Mucosa of rectum (tissue), 2 donors: ENCODE measurements around the gene PAXX.

ENCODE experiments used
- H3K27ac ChIP-seq, 2 donors: one replicate each; pipeline ENCODE4 v1.7.0; 2013; ENCODE audit warnings: inconsistent platforms in 2 of 2, low read depth in 2 of 2, low read length in 2 of 2
- H3K27me3 ChIP-seq, 2 donors: one replicate each; pipeline ENCODE4 v1.7.0; 2013; ENCODE audit warnings: low read length in 2 of 2; ENCODE audit not compliant: control insufficient read depth in 2 of 2, insufficient read depth in 2 of 2
- H3K36me3 ChIP-seq, 2 donors: one replicate each; pipeline ENCODE4 v1.7.0; 2013; ENCODE audit warnings: low read length in 2 of 2; ENCODE audit not compliant: control insufficient read depth in 2 of 2, insufficient read depth in 2 of 2
- H3K4me1 ChIP-seq, 2 donors: one replicate each; pipeline ENCODE4 v1.7.0; 2013; ENCODE audit warnings: low read length in 2 of 2, mild to moderate bottlenecking in 1 of 2; ENCODE audit not compliant: control insufficient read depth in 2 of 2, insufficient read depth in 2 of 2
- H3K4me3 ChIP-seq, 2 donors: one replicate each; pipeline ENCODE4 v1.7.0; 2013; ENCODE audit warnings: low read length in 2 of 2
- H3K9ac ChIP-seq, 2 donors: one replicate each; pipeline ENCODE4 v1.7.0; 2013; ENCODE audit warnings: low read length in 2 of 2, low read depth in 1 of 2, mild to moderate bottlenecking in 1 of 2
- H3K9me3 ChIP-seq, 2 donors: one replicate each; pipeline ENCODE4 v1.7.0; 2013; ENCODE audit warnings: low read length in 2 of 2; ENCODE audit not compliant: control insufficient read depth in 2 of 2
- donor health status: healthy.
- donor health status: Normal muscosa, but diverticular disease.

Gene PAXX

GRCh38 chr9:136965771-136966484 is 26.3 kb upstream of the PAXX start:
- H3K4me1 ChIP-seq, result peaks cover 8 to 10% of the 10 kb centered on the region in 2 donors
- H3K27me3 ChIP-seq, result no peaks in the 10 kb centered on the region
- no peak overlapping the region for H3K27ac ChIP-seq
- H3K9me3 ChIP-seq, result no peaks in the 10 kb centered on the region
- no peaks in the 10 kb centered on the region for H3K36me3 ChIP-seq
- no peak overlapping the region for H3K9ac ChIP-seq
- peak overlapping the region in 1 of 2 donors; percentile 13 for H3K4me3 ChIP-seq

DNA sequence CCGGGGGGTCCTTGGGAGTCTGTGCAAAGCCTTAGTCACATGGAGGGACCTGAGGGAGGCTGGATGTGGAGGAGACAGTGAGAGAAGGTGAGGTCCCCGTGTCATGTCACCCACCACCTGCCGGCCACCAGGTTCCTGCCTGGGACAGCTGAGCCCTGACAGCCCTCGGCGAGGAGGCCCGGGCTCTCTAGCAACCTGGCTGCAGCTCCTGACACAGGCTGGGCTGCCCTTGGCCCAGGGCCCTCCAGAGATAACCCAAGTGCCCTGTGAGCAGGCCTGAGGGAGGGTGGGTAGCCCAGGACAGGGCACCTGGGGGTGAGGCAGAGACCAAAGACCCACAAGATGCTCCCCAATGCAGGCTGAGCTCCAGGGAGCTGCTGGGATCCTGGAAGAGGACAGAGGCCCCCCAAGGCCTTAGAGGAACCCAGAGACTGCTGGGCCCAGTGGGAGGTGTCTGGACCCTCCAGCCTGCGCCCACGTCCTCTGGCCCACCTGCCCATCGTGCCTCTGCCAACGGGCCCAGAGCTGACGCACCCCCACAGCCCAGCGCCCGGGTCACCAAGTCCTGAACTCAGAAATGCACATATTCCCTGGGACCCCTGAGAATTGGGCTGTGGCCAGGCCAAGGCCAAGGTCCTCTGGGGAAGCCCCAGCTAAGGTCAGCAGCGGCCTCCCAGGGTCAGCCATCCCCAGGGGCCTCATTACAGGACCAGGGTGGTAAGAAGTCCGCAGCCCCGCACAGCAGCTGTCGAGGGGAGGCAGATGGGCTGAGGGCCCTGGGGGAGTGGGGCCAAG is 23.7 kb upstream of the PAXX start:
- no peaks in the 10 kb centered on the region for H3K9me3 ChIP-seq
- no peak overlapping the region for H3K27ac ChIP-seq

GRCh38 chr9:136969150-136969549 is 23.1 kb upstream of the PAXX start:
- H3K4me1 ChIP-seq, result peaks cover 5 to 7% of the 10 kb centered on the region in 2 donors
- H3K36me3 ChIP-seq, result no peaks in the 10 kb centered on the region
- H3K9ac ChIP-seq, result no peak overlapping the region
- no peaks in the 10 kb centered on the region for H3K9me3 ChIP-seq
- no peak overlapping the region for H3K4me3 ChIP-seq
- no peak overlapping the region for H3K27ac ChIP-seq
- no peaks in the 10 kb centered on the region for H3K27me3 ChIP-seq

More for the DNA sequence above, 23.7 kb upstream of the PAXX start:
- Histone ChIP-seq H3K9ac (no peak overlapping the region), H3K4me1 (peaks cover 8 to 10% of the 10 kb centered on the region in 2 donors), H3K36me3 (no peaks in the 10 kb centered on the region), H3K27me3 (no peaks in the 10 kb centered on the region), H3K4me3 (no peak overlapping the region)

DNA sequence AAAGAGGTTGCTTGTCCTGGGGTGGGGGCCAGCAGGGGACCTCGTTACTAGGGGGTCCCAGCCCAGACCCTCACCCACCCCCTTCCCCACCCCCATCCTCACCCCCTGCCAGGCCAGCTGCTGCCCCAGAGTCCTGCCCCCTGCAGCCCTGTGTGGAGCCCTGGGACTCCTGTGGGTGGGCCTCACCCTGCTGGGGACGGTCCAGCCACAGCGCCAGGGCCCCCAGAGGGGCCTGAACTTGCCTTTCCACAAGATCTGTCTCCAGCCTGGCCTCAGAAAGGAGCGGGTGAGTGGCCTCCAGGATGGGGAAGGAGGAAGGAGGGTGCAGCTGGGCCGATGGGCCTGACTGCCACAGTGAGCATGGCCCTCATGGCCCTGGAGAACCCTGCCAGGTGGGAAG is 22.4 kb upstream of the PAXX start:
- Histone ChIP-seq H3K36me3 (no peaks in the 10 kb centered on the region), H3K4me3 (no peak overlapping the region), H3K27ac (no peak overlapping the region), H3K27me3 (no peaks in the 10 kb centered on the region), H3K4me1 (peaks cover under 1 to 1% of the 10 kb centered on the region in 2 donors), H3K9ac (no peak overlapping the region), H3K9me3 (no peaks in the 10 kb centered on the region)

GRCh38 chr9:136970361-136970760 is 21.9 kb upstream of the PAXX start:
- Histone ChIP-seq H3K4me3 (no peak overlapping the region), H3K36me3 (no peaks in the 10 kb centered on the region), H3K9me3 (no peaks in the 10 kb centered on the region), H3K9ac (no peak overlapping the region), H3K27me3 (no peaks in the 10 kb centered on the region), H3K27ac (no peak overlapping the region), H3K4me1 (peaks cover 0 to 6% of the 10 kb centered on the region in 2 donors)

- H3K27me3 ChIP-seq, result no peaks in the 10 kb centered on the region
- H3K36me3 ChIP-seq, result no peaks in the 10 kb centered on the region
- no peak overlapping the region for H3K4me3 ChIP-seq
- no peaks in the 10 kb centered on the region for H3K9me3 ChIP-seq
- H3K27ac ChIP-seq, result no peak overlapping the region
- H3K9ac ChIP-seq, result no peak overlapping the region
- H3K4me1 ChIP-seq, result peaks cover 0 to 9% of the 10 kb centered on the region in 2 donors
These were observed 20.5 kb upstream of the PAXX start for GRCh38 chr9:136971746-136972145.

GRCh38 chr9:136972335-136972734 is 19.9 kb upstream of the PAXX start:
- Histone ChIP-seq H3K4me3 (no peak overlapping the region), H3K36me3 (no peaks in the 10 kb centered on the region), H3K27ac (no peak overlapping the region), H3K9ac (no peak overlapping the region), H3K9me3 (no peaks in the 10 kb centered on the region), H3K27me3 (no peaks in the 10 kb centered on the region), H3K4me1 (peaks cover 0 to 9% of the 10 kb centered on the region in 2 donors)

- H3K9ac ChIP-seq, result no peak overlapping the region
- peaks cover 0 to 9% of the 10 kb centered on the region in 2 donors for H3K4me1 ChIP-seq
- no peaks in the 10 kb centered on the region for H3K27me3 ChIP-seq
- no peak overlapping the region for H3K4me3 ChIP-seq
- H3K27ac ChIP-seq, result no peak overlapping the region
- H3K36me3 ChIP-seq, result no peaks in the 10 kb centered on the region
- H3K9me3 ChIP-seq, result no peaks in the 10 kb centered on the region
These were observed 19.5 kb upstream of the PAXX start for GRCh38 chr9:136972743-136973142.

DNA sequence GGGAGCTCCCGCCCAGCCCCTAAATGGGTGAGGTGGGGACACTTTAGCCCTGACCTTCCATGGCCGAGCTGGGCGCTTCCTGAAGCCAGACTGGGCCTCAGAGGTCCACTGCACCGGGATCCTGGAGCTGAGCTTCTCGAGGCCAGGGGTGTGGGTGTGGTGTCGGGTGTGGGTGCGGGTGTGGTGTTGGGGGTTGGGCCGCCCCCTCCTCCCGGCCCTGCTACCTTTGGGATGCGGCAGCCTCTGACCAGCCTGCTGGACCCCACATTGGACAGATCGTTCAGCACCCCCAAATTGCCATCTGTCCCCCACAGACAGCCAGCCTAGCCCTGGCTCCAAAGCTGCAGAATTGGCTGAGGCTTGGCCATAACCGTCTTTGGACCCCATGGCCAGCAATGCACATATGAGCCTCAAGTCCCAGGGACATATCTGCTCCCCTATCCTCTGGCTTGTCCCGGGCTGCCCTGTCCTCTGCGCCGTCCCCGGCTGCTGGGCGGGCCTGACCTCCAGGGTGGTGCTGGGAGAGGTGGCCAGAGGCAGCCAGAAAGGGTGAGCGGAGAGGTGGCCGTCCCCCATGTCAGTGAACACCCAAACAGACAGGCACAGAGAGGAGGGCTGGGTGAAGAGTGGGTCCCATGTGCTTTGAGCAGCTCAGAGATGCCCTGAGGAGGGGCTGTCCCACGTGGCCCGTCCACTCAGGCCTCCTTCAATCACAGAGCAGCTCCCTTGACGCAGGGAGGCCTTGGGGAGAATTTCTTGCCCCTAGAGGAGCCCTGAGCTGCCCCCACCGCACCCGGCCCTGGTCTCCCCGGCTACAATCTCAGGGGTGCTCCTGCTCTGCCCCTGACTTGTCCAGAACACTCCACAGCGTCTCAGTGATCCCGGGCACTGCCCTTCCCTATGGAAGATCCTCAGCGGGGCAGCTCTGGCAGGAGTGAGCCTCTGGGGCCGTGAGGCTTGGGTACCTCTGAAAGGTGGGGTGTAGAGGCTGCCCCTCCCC is 18.3 kb upstream of the PAXX start:
- no peaks in the 10 kb centered on the region for H3K9me3 ChIP-seq
- H3K4me1 ChIP-seq, result peaks cover 0 to 12% of the 10 kb centered on the region in 2 donors
- no peak overlapping the region for H3K27ac ChIP-seq
- H3K27me3 ChIP-seq, result no peaks in the 10 kb centered on the region
- no peak overlapping the region for H3K9ac ChIP-seq
- no peak overlapping the region for H3K4me3 ChIP-seq
- no peaks in the 10 kb centered on the region for H3K36me3 ChIP-seq
